K562 (cell line): ENCODE results near the gene CACNA2D3. TPM values are rescaled to one million over a fixed set of nuclear protein-coding genes. Genes with fewer than 3 reads are reported as not detected.

Source experiments
- ATAC-seq: fragments of 200-7000 bp; cut with Tn5 transposase; 3 replicates; pipeline ENCODE4 v1.9.1; 2020; ENCODE audit warnings: moderate library complexity
- BruUV-seq: library from RNA; stranded (reverse); fragments of 400-500 nt; replicated peaks from 2 replicates; lab custom pipeline; 2021; lab: Mats Ljungman, UMichigan
- CTCF ChIA-PET: fragments of 300-600 bp; formaldehyde crosslinking; extraction: SDS; loops from one replicate; lab custom pipeline; 2021; ENCODE audit warnings: low intra/inter-chr PET ratio; lab: Yijun Ruan, JAX
- POLR2A ChIA-PET: fragments of 300-600, 350-650 bp; sonication (Branson Sonifier 250); formaldehyde crosslinking; extraction: SDS; loops from one replicate; lab custom pipeline; 2021; ENCODE audit warnings: antibody characterized with exemption, inconsistent platforms; lab: Yijun Ruan, JAX
- DNase-seq, 4 experiments: peaks; one replicate each; pipeline versions ENCODE4 v3.0.0 to v3.0.0-alpha.2; 2011 to 2018; ENCODE audit warnings: low spot score in 3 of 4, mixed read lengths in 3 of 4; ENCODE audit errors: extremely low read depth in 1 of 4
- FAIRE-seq: peaks from 2 replicates; lab custom pipeline; 2011; peaks lifted over from hg19 to GRCh38; lab: Jason Lieb, UNC
- H2AFZ ChIP-seq: 2 replicates; pipeline ENCODE4 v1.6.0; 2011; ENCODE audit warnings: low read depth, low read length, control low read depth, inconsistent platforms
- H3K27ac ChIP-seq: fragments of 200-600 bp; 3 replicates; pipeline ENCODE4 v1.8.0; 2011; ENCODE audit warnings: low read depth, mild to moderate bottlenecking, control low read depth, inconsistent platforms, low read length, moderate library complexity, mixed read lengths; ENCODE audit errors: extremely low read depth
- H3K27me3 ChIP-seq, 2 experiments: fragments of 300-600 bp in 1 of 2; 2 replicates in 1 of 2; 3 replicates in 1 of 2; pipeline versions ENCODE4 v1.6.0 to v1.8.0; 2011; ENCODE audit warnings: inconsistent platforms in 2 of 2, low read length in 2 of 2, mild to moderate bottlenecking in 1 of 2, mixed read lengths in 1 of 2, moderate library complexity in 1 of 2; ENCODE audit not compliant: control insufficient read depth in 2 of 2, insufficient read depth in 2 of 2
- H3K36me3 ChIP-seq: fragments of 300-600 bp; 3 replicates; pipeline ENCODE4 v1.8.0; 2011; ENCODE audit warnings: mild to moderate bottlenecking, low read length, inconsistent platforms; ENCODE audit not compliant: control insufficient read depth, insufficient read depth
- H3K4me1 ChIP-seq, 2 experiments: fragments of 200-600 bp in 1 of 2; replicated peaks in 1 of 2; 2 replicates in 1 of 2; 3 replicates in 1 of 2; pipeline versions ENCODE4 v1.5.1 to v1.8.0; 2011; ENCODE audit warnings: inconsistent platforms in 2 of 2, low read length in 2 of 2, mild to moderate bottlenecking in 1 of 2, mixed read lengths in 1 of 2, moderate library complexity in 1 of 2; ENCODE audit not compliant: control insufficient read depth in 2 of 2, insufficient read depth in 2 of 2
- H3K4me2 ChIP-seq: 2 replicates; pipeline ENCODE4 v1.6.1; 2011; ENCODE audit warnings: low read length, control low read depth, inconsistent platforms, mixed read lengths; ENCODE audit not compliant: insufficient read depth
- H3K4me3 ChIP-seq: fragments of 200-600 bp; sonication (generic), shearing (Covaris generic); 2 replicates; pipeline ENCODE4 v1.5.1; 2016; ENCODE audit warnings: control low read depth, inconsistent platforms
- H3K79me2 ChIP-seq: fragments of 200-600 bp; 3 replicates; pipeline ENCODE4 v1.8.0; 2011; ENCODE audit warnings: low read length, inconsistent platforms; ENCODE audit not compliant: control insufficient read depth, insufficient read depth
- H3K9ac ChIP-seq, 2 experiments: 2 replicates each; pipeline versions ENCODE4 v1.6.0 to v1.6.1; 2011; ENCODE audit warnings: low read depth in 2 of 2, low read length in 2 of 2, control low read depth in 1 of 2, inconsistent platforms in 1 of 2, mild to moderate bottlenecking in 1 of 2, mixed read lengths in 1 of 2; ENCODE audit not compliant: insufficient read depth in 1 of 2
- H3K9me1 ChIP-seq: one replicate; pipeline ENCODE4 v1.6.0; 2011; ENCODE audit warnings: inconsistent platforms, mild to moderate bottlenecking, low read length, moderate library complexity; ENCODE audit not compliant: control insufficient read depth, insufficient read depth
- H3K9me3 ChIP-seq: replicated peaks from 2 replicates; pipeline ENCODE4 v1.5.1; 2011; ENCODE audit warnings: low read depth, low read length, inconsistent platforms; ENCODE audit not compliant: control insufficient read depth, insufficient read depth
- H4K20me1 ChIP-seq: replicated peaks from 2 replicates; pipeline ENCODE4 v1.6.1; 2011; ENCODE audit warnings: low read length, inconsistent platforms, mixed read lengths; ENCODE audit not compliant: control insufficient read depth, insufficient read depth
- ATF7 ChIP-seq: fragments of 450-650 bp; IDR thresholded peaks from 2 replicates; pipeline ENCODE4 v1.7.1; 2014; ENCODE audit warnings: mild to moderate bottlenecking, moderate library complexity
- EP300 ChIP-seq: IDR thresholded peaks from 2 replicates; pipeline ENCODE4 v1.6.1; 2012; ENCODE audit warnings: low read length, improper control_type of control experiment
- FOXA1 ChIP-seq: fragments of 450-650 bp; IDR thresholded peaks from 2 replicates; pipeline ENCODE4 v1.6.1; 2016; ENCODE audit warnings: mild to moderate bottlenecking, borderline replicate concordance
- FOXJ3 ChIP-seq: sonication (generic); formaldehyde crosslinking; IDR thresholded peaks from 2 replicates; pipeline ENCODE4 v1.4.0; 2020; ENCODE audit warnings: mild to moderate bottlenecking, missing genetic modification reagents
- IRF2 ChIP-seq: sonication (generic); formaldehyde crosslinking; IDR thresholded peaks from 2 replicates; pipeline ENCODE4 v1.8.1; 2022; ENCODE audit warnings: mild to moderate bottlenecking, missing genetic modification reagents
- KLF6 ChIP-seq: fragments of 250-450 bp; sonication (Bioruptor Pico); IDR thresholded peaks from 2 replicates; pipeline ENCODE4 v1.4.0; 2020; ENCODE audit warnings: mild to moderate bottlenecking, moderate library complexity, borderline replicate concordance
- RBM17 ChIP-seq: fragments of 200-400 bp; formaldehyde crosslinking; IDR thresholded peaks from 2 replicates; pipeline ENCODE4 v1.6.1; 2017; ENCODE audit warnings: low read depth, mild to moderate bottlenecking, low read length, borderline replicate concordance
- SPI1 ChIP-seq: IDR thresholded peaks from 2 replicates; pipeline ENCODE4 v1.6.1; 2011; ENCODE audit warnings: low read depth, low read length, control low read depth, borderline replicate concordance
- TCFL5 ChIP-seq: fragments of 250-450 bp; sonication (Bioruptor Pico); conservative IDR thresholded peaks from 2 replicates; pipeline ENCODE4 v1.6.1; 2021; ENCODE audit warnings: mild to moderate bottlenecking, moderate library complexity, matching md5 sums
- ZFX ChIP-seq: sonication (generic); formaldehyde crosslinking; IDR thresholded peaks from 2 replicates; pipeline ENCODE4 v1.8.0; 2022; ENCODE audit warnings: mild to moderate bottlenecking, missing genetic modification reagents, moderate library complexity
- ZNF449 ChIP-seq: fragments of 250-450 bp; sonication (Bioruptor Pico); IDR thresholded peaks from 2 replicates; pipeline ENCODE4 v1.8.0; 2022; ENCODE audit warnings: moderate library complexity, mild to moderate bottlenecking, inconsistent platforms
- WGBS: fragments of 100-300 bp; shearing (Covaris generic); methylation state at CpG from one replicate; pipeline ENCODE4 v1.1.6; 2016; ENCODE audit warnings: low coverage, mixed read lengths; ENCODE audit not compliant: insufficient coverage; ENCODE audit errors: missing lambda C conversion rate; 5-methylcytosine and 5-hydroxymethylcytosine counted together
- in situ Hi-C: fragments of 300-500 bp; cut with MboI; formaldehyde crosslinking; loops from 4 replicates; pipeline ENCODE4 v1.15.0; 2018; ENCODE audit warnings: inconsistent platforms, mixed read lengths
- intact Hi-C: fragments of 100-400 bp; cut with micrococcal nuclease; formaldehyde crosslinking; loops from 2 replicates; pipeline ENCODE4 v1.14.2; 2022
- polyA plus RNA-seq, 8 experiments: library from polyadenylated mRNA; depleted of rRNA in 4 of 8; stranded (reverse) in 5 of 8; unstranded in 3 of 8; fragments of >200 nt; fragmentation: Nextera tagmentation in 2 of 8; fragmentation: Illumina TruSeq in 1 of 8; extraction: Ambion mirVana in 2 of 8; extraction: Trizol in 1 of 8; gene quantifications; 2 replicates each; pipeline versions ENCODE4 v1.2.1 to v1.2.3, GENCODE V29; 2011 to 2014; ENCODE audit warnings: inconsistent platforms in 1 of 8, missing spikeins in 1 of 8
- total RNA-seq, 7 experiments: library from RNA; depleted of rRNA in 6 of 7; stranded (reverse); fragments of >200 nt in 6 of 7; fragmentation: Illumina TruSeq in 2 of 7; extraction: Trizol in 2 of 7; gene quantifications; 2 replicates each; pipeline versions ENCODE4 v1.2.1 to v1.2.3, GENCODE V29; 2011 to 2021; ENCODE audit warnings: low replicate concordance in 1 of 7

Gene CACNA2D3
- total and polyA plus RNA-seq, 9 of the 15 experiments (the other 6 are each of a cell fraction or from before 2014, with no cell fraction given), result 0.01 TPM; not detected in 8

GRCh38 chr3:54892168-54892567, 769.8 kb downstream of the CACNA2D3 start:
- no peak overlapping the region for H3K4me3 ChIP-seq
- DNase-seq, result no peak
- H4K20me1 ChIP-seq, result no peaks in the 10 kb centered on the region
- no peak for FAIRE-seq
- in situ Hi-C loops, result no loop called here
- H3K9ac ChIP-seq, result no peak overlapping the region
- no peak overlapping the region for H2AFZ ChIP-seq
- H3K27me3 ChIP-seq, result no peaks in the 10 kb centered on the region
- H3K9me3 ChIP-seq, result no peaks in the 10 kb centered on the region
- H3K9me1 ChIP-seq, result no peaks in the 10 kb centered on the region
- intact Hi-C loops, result no loop called here
- H3K36me3 ChIP-seq, result no peaks in the 10 kb centered on the region
- BruUV-seq, result no TSS peak
- POLR2A ChIA-PET, result interaction anchor here (0.9 to 1.6 kb wide), 2 partner anchors 9 to 15 kb away, joined by 5 read pairs; no protein-coding TSS in a partner anchor
- no peak overlapping the region for H3K4me2 ChIP-seq
- no peak for ATAC-seq
- CTCF ChIA-PET, result no interaction called here
- no peak overlapping the region for H3K27ac ChIP-seq
- 6% methylated on average over 2 of the region's 2 CpGs for WGBS
- TF ChIP-seq SPI1, result no peak
- no peak for TF ChIP-seq ATF7
- TF ChIP-seq IRF2, result no peak
- no peak for TF ChIP-seq FOXJ3 (CRISPR knock-in tag)
- no peak for TF ChIP-seq EP300
- no peak for TF ChIP-seq FOXA1
- TF ChIP-seq TCFL5 (CRISPR knock-in tag), result no peak
- TF ChIP-seq KLF6, result no peak
- no peak for TF ChIP-seq ZFX (CRISPR knock-in tag)
- no peak for TF ChIP-seq RBM17
- no peak for TF ChIP-seq ZNF449
- TF ChIP-seq, all 486 proteins: peak for 0
- no peaks in the 10 kb centered on the region for H3K79me2 ChIP-seq
- H3K4me1 ChIP-seq, result no peaks in the 10 kb centered on the region; a peak in 3 of 5 replicates
